Measurements from ENCODE around the gene STRBP. TPM values are rescaled to one million over a fixed set of nuclear protein-coding genes. Genes with fewer than 3 reads are reported as not detected.

Gene STRBP
- total and polyA plus RNA-seq, 2 of the 4 experiments (the other 2 are of a cell fraction), result 2.1 to 2.5 TPM

DNA sequence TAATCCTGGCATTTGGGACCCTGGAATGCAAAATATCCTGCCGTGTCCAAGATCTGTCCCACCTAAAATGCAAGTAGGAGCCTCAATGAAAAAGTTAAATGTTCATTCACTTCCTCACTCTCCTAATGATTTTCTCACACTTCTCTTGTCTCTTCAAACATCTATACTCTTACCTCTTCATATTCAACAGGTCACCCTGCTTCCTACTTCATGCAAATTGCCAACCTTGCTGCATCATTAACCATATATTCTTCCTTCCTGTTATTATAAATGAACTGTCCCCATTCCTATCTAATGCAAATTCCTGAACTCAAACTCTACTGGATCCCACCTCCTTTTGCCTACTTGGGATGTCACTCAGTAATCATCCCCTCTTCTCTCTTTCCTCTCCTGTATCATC, 74.4 kb downstream of the STRBP start:
- BruUV-seq (replicated peaks), result no TSS peak
- intact Hi-C loops (cut with micrococcal nuclease), result no loop called here
- CTCF ChIA-PET, result no interaction called here

More for the DNA sequence above, 74.4 kb downstream of the STRBP start:
- Histone ChIP-seq H2BK120ac (ENCODE audit: low read depth, low read length) (no peak overlapping the region), H3K4me1 (ENCODE audit: control insufficient read depth, insufficient read depth, low read length) (no peaks in the 10 kb centered on the region), H4K20me1 (ENCODE audit: insufficient read depth, low read length) (no peaks in the 10 kb centered on the region), H2BK5ac (ENCODE audit: low read depth, low read length, poor library complexity, severe bottlenecking) (no peak overlapping the region), H3K4ac (ENCODE audit: low read depth, low read length) (no peak overlapping the region), H3K9ac (ENCODE audit: low read depth, low read length) (no peak overlapping the region), H3K9me1 (ENCODE audit: insufficient read depth, low read length) (no peaks in the 10 kb centered on the region), H3K27me3 (ENCODE audit: control insufficient read depth, insufficient read depth, low read length) (no peaks in the 10 kb centered on the region), H3K9me3 (ENCODE audit: control insufficient read depth, insufficient read depth, low read length) (no peaks in the 10 kb centered on the region), H3K14ac (replicated peaks; ENCODE audit: low read depth, low read length) (no peak overlapping the region), H3K27ac (ENCODE audit: insufficient read depth, low read length) (no peak overlapping the region), H2AK9ac (replicated peaks; ENCODE audit: low read depth, low read length, poor library complexity) (no peak overlapping the region), H4K91ac (ENCODE audit: insufficient read depth, low read depth, low read length) (no peak overlapping the region), H3K36me3 (ENCODE audit: control insufficient read depth, insufficient read depth, low read length) (no peaks in the 10 kb centered on the region), H4K8ac (ENCODE audit: low read depth in 2 of 2, low read length in 2 of 2) (no peak overlapping the region), H3K4me2 (ENCODE audit: low read depth, low read length) (no peak overlapping the region), H3K79me1 (ENCODE audit: low read depth in 1 of 2, low read length in 2 of 2) (no peaks in the 10 kb centered on the region), H2BK15ac (ENCODE audit: low read depth, low read length) (no peak overlapping the region), H2AK5ac (ENCODE audit: low read depth, low read length) (no peak overlapping the region), H3K23ac (ENCODE audit: low read depth, low read length) (no peak overlapping the region), H3K4me3 (ENCODE audit: insufficient read depth, low read depth, low read length) (no peak overlapping the region), H2BK20ac (ENCODE audit: low read depth, low read length) (no peak overlapping the region), H3K56ac (ENCODE audit: extremely low read depth, insufficient read depth, low read length) (no peak overlapping the region), H2AFZ (replicated peaks; ENCODE audit: low read length, poor library complexity) (no peak overlapping the region), H3K18ac (ENCODE audit: low read depth, low read length) (no peak overlapping the region), H4K5ac (ENCODE audit: low read depth, low read length) (no peak overlapping the region)
- in situ Hi-C loops (cut with MboI; ENCODE audit: low sequenced_read_pairs) (no loop called here), dilution Hi-C loops (cut with HindIII; ENCODE audit: low sequenced_read_pairs, unreplicated experiment) (no loop called here)
- 86% methylated on average over 1 of the region's 1 CpG; no CpG with 5 or more reads in 1 of the 2 experiments for WGBS, 2 experiments (ENCODE audit: extremely low coverage in 2 of 2, insufficient read length in 1 of 2)
- DNase-seq (no peak), ATAC-seq (ENCODE audit: low read depth) (no peak)
- POLR2A ChIA-PET (ENCODE audit: unreplicated experiment), result no interaction called here
- no peak for TF ChIP-seq CEBPB (IDR thresholded peaks at IDR 0.05; ENCODE audit: low read depth, low read length)
- TF ChIP-seq BHLHE40 (IDR thresholded peaks at IDR 0.05; ENCODE audit: low read depth, low read length), result no peak
- TF ChIP-seq NFE2L2 (IDR thresholded peaks at IDR 0.05; ENCODE audit: low read depth, low read length), result no peak
- no peak for TF ChIP-seq MAFK (IDR thresholded peaks at IDR 0.05; ENCODE audit: low read depth, low read length)
- no peak for TF ChIP-seq SMC3 (IDR thresholded peaks at IDR 0.05; ENCODE audit: low read depth, low read length)
- no peak for TF ChIP-seq MAZ (IDR thresholded peaks at IDR 0.05; ENCODE audit: borderline replicate concordance, low read depth, low read length)
- no peak for TF ChIP-seq RFX5 (IDR thresholded peaks at IDR 0.05; ENCODE audit: low read depth, low read length)
- no peak for TF ChIP-seq FOS (IDR thresholded peaks at IDR 0.05; ENCODE audit: low read depth, low read length)
- TF ChIP-seq RAD21 (IDR thresholded peaks at IDR 0.05; ENCODE audit: low read length), result no peak

All from IMR-90 (cell line).